ENCODE measurements around the gene TTC21A.

- TF ChIP-seq CTCF (IDR thresholded peaks at IDR 0.05; ENCODE audit: low read length) (no peak), EZH2phosphoT487 (IDR thresholded peaks at IDR 0.05; ENCODE audit: low read length) (no peak)
Observed at GRCh38 chr3:39137435-39137936, 30.0 kb downstream of the TTC21A start.
